CD4-positive, alpha-beta T cell treated with Interleukin-1 beta for 1 hour (primary cell): ENCODE results near the gene KCTD19.
A peak's percentile ranks its signal among the peaks of the same experiment; 100 is the strongest.
"Not testable (repeated sequence)": the region's sequence is repeated elsewhere in the genome, so short reads cannot be mapped to it uniquely, and the experiment has no call there.

ENCODE experiments used
- DNase-seq, 2 donors: peaks; one replicate each; pipeline ENCODE4 v3.0.0-alpha.2; 2020 to 2022

The KCTD19 gene

GRCh38 chr16:67326472-67327309 lies at the start of gene KCTD19, which contains the start of gene LRRC36:
Gene KCTD19, minus strand, starts transcription at chr16:67326741. Its CDS starts 34 bp downstream, at chr16:67326707.
Gene LRRC36, plus strand, starts transcription at chr16:67326815. Its CDS starts 48 bp downstream, at chr16:67326863.
- DNase-seq, result peak; percentile 62

- not testable (repeated sequence) for DNase-seq
These were observed 49.5 kb upstream of the KCTD19 start for GRCh38 chr16:67376012-67376411.

- no peak for DNase-seq
These were observed 46.1 kb upstream of the KCTD19 start for GRCh38 chr16:67372664-67373063.

GRCh38 chr16:67370661-67371060 lies 44.1 kb upstream of the KCTD19 start:
- no peak for DNase-seq

- no peak for DNase-seq
These were observed 38.2 kb upstream of the KCTD19 start for GRCh38 chr16:67364600-67365235.

GRCh38 chr16:67361038-67361437 lies 34.5 kb upstream of the KCTD19 start:
- DNase-seq, result no peak

GRCh38 chr16:67359540-67360269 lies 33.2 kb upstream of the KCTD19 start:
- DNase-seq, result not testable (repeated sequence)

GRCh38 chr16:67357561-67357960 lies 31.0 kb upstream of the KCTD19 start:
- DNase-seq, result no peak

GRCh38 chr16:67356396-67356795 lies 29.9 kb upstream of the KCTD19 start:
- no peak for DNase-seq

- not testable (repeated sequence) for DNase-seq
These were observed 25.9 kb upstream of the KCTD19 start for GRCh38 chr16:67352463-67352862.

GRCh38 chr16:67350324-67350723 lies 23.8 kb upstream of the KCTD19 start:
- no peak for DNase-seq

- DNase-seq, result peak in 1 of 2 donors; percentile 43
These were observed 22.6 kb upstream of the KCTD19 start for GRCh38 chr16:67349172-67349571.

GRCh38 chr16:67346341-67346740 lies 19.8 kb upstream of the KCTD19 start:
- DNase-seq, result no peak

GRCh38 chr16:67345401-67345800 lies 18.9 kb upstream of the KCTD19 start:
- DNase-seq, result no peak

GRCh38 chr16:67342616-67343015 lies 16.1 kb upstream of the KCTD19 start:
- DNase-seq, result no peak

GRCh38 chr16:67341250-67341649 lies 14.7 kb upstream of the KCTD19 start:
- no peak for DNase-seq

- DNase-seq, result no peak
These were observed 12.9 kb upstream of the KCTD19 start for GRCh38 chr16:67339453-67339852.

GRCh38 chr16:67336648-67337047 lies 10.1 kb upstream of the KCTD19 start:
- no peak for DNase-seq

GRCh38 chr16:67336116-67336515 lies 9.6 kb upstream of the KCTD19 start:
- no peak for DNase-seq

- DNase-seq, result no peak
These were observed 6.8 kb upstream of the KCTD19 start for GRCh38 chr16:67333315-67333714.

GRCh38 chr16:67329901-67330300 lies 3.4 kb upstream of the KCTD19 start:
- no peak for DNase-seq

GRCh38 chr16:67327743-67328142 lies 1.2 kb upstream of the KCTD19 start:
- no peak for DNase-seq

- no peak for DNase-seq
These were observed 448 bp downstream of the KCTD19 start for GRCh38 chr16:67326115-67326471.

- no peak for DNase-seq
These were observed 8.7 kb downstream of the KCTD19 start for GRCh38 chr16:67317853-67318252.
